Smooth muscle cell (in vitro differentiated cells): ENCODE measurements around the gene BLOC1S4. TPM values are rescaled to one million over a fixed set of nuclear protein-coding genes. Genes with fewer than 3 reads are reported as not detected.

Experiments
- DNase-seq: peaks from one replicate; lab custom pipeline; 2025; ENCODE audit not compliant: unreplicated experiment; lab: John Stamatoyannopoulos, UW
- H2AFZ ChIP-seq: fragments of 200-600 bp; sonication (generic); 2 replicates; pipeline ENCODE4 v1.6.0; 2016; ENCODE audit warnings: antibody characterized with exemption, low read depth, mild to moderate bottlenecking
- H3F3A ChIP-seq: fragments of 200-600 bp; sonication (generic); 2 replicates; pipeline ENCODE4 v1.6.0; 2017; ENCODE audit warnings: antibody characterized with exemption, low read depth
- H3K27ac ChIP-seq: fragments of 200-600 bp; sonication (generic); 2 replicates; pipeline ENCODE4 v1.5.1; 2016; ENCODE audit warnings: low read depth, mild to moderate bottlenecking
- H3K27me3 ChIP-seq: fragments of 200-600 bp; sonication (generic); 2 replicates; pipeline ENCODE4 v1.6.1; 2016; ENCODE audit warnings: low read depth, mild to moderate bottlenecking
- H3K36me3 ChIP-seq: fragments of 200-600 bp; sonication (generic); 2 replicates; pipeline ENCODE4 v1.5.1; 2016; ENCODE audit warnings: low read depth
- H3K4me1 ChIP-seq: fragments of 200-600 bp; sonication (generic); 2 replicates; pipeline ENCODE4 v1.5.1; 2016; ENCODE audit warnings: low read depth
- H3K4me2 ChIP-seq: fragments of 200-600 bp; sonication (generic); 2 replicates; pipeline ENCODE4 v1.6.0; 2016; ENCODE audit warnings: mild to moderate bottlenecking
- H3K4me3 ChIP-seq: fragments of 200-600 bp; sonication (generic); 2 replicates; pipeline ENCODE4 v1.5.1; 2016; ENCODE audit warnings: mild to moderate bottlenecking
- H3K79me2 ChIP-seq: fragments of 200-600 bp; sonication (generic); 2 replicates; pipeline ENCODE4 v1.6.0; 2016; ENCODE audit warnings: low read depth, mild to moderate bottlenecking
- H3K9ac ChIP-seq: fragments of 200-600 bp; sonication (generic); 2 replicates; pipeline ENCODE4 v1.6.0; 2016; ENCODE audit warnings: low read depth
- H3K9me3 ChIP-seq: fragments of 200-600 bp; sonication (generic); replicated peaks from 2 replicates; pipeline ENCODE4 v1.5.1; 2016; ENCODE audit warnings: low read depth
- H4K20me1 ChIP-seq: fragments of 200-600 bp; sonication (generic); 2 replicates; pipeline ENCODE4 v1.6.0; 2016; ENCODE audit warnings: low read depth
- CTCF ChIP-seq: fragments of 200-600 bp; sonication (generic); IDR thresholded peaks from 2 replicates; pipeline ENCODE4 v1.5.1; 2017; ENCODE audit warnings: borderline replicate concordance, mild to moderate bottlenecking, antibody characterized with exemption; ENCODE audit not compliant: insufficient read depth, poor library complexity, severe bottlenecking
- whole genome bisulfite sequencing: methylation state at CpG from one replicate; pipeline ENCODE4 v1.1.7; 2016; ENCODE audit warnings: low lambda C conversion rate; 5-methylcytosine and 5-hydroxymethylcytosine counted together
- polyA plus RNA-seq: library from polyadenylated mRNA; unstranded; fragments of >200 nt; fragmentation: Nextera tagmentation; extraction: Ambion mirVana; gene quantifications from 2 replicates; pipeline ENCODE4 v1.2.1, GENCODE V29; 2016
- total RNA-seq: library from RNA; depleted of rRNA; stranded (reverse); fragments of >200 nt; gene quantifications from 2 replicates; pipeline ENCODE4 v1.2.3, GENCODE V29; 2014

BLOC1S4 gene
- total and polyA plus RNA-seq, 2 experiments from 2014 or later: 21.8 to 41.8 TPM

- H3K27ac ChIP-seq: no peak overlapping the region
- TF ChIP-seq CTCF: no peak
- no peaks in the 10 kb centered on the region for H3F3A ChIP-seq
- WGBS: 68% methylated on average over 25 of the region's 25 CpGs
- H3K4me1 ChIP-seq: no peaks in the 10 kb centered on the region
- no peaks in the 10 kb centered on the region for H3K27me3 ChIP-seq
- no peak for DNase-seq
- H3K9ac ChIP-seq: no peak overlapping the region
- H2AFZ ChIP-seq: peak overlapping the region; percentile 54
- H3K36me3 ChIP-seq: no peaks in the 10 kb centered on the region
- H3K79me2 ChIP-seq: no peaks in the 10 kb centered on the region
- H4K20me1 ChIP-seq: no peaks in the 10 kb centered on the region
- peak overlapping the region; percentile 59 for H3K4me2 ChIP-seq
- H3K4me3 ChIP-seq: no peak overlapping the region
- no peaks in the 10 kb centered on the region for H3K9me3 ChIP-seq
These were observed 33.6 kb downstream of the BLOC1S4 start for GRCh38 chr4:6749340-6750171.

GRCh38 chr4:6750286-6751221 lies 34.6 kb downstream of the BLOC1S4 start:
- Histone ChIP-seq H3K27me3 (no peaks in the 10 kb centered on the region), H2AFZ (no peak overlapping the region), H3K9ac (no peak overlapping the region), H3F3A (no peaks in the 10 kb centered on the region), H3K79me2 (no peaks in the 10 kb centered on the region), H4K20me1 (no peaks in the 10 kb centered on the region), H3K4me2 (no peak overlapping the region), H3K27ac (no peak overlapping the region), H3K4me1 (no peaks in the 10 kb centered on the region), H3K4me3 (no peak overlapping the region), H3K9me3 (no peaks in the 10 kb centered on the region), H3K36me3 (no peaks in the 10 kb centered on the region)
- no peak for TF ChIP-seq CTCF
- DNase-seq: no peak
- 86% methylated on average over 20 of the region's 23 CpGs for WGBS

GRCh38 chr4:6751611-6752485 lies 35.9 kb downstream of the BLOC1S4 start:
- 83% methylated on average over 18 of the region's 18 CpGs for WGBS
- H3F3A ChIP-seq: no peaks in the 10 kb centered on the region
- no peaks in the 10 kb centered on the region for H3K27me3 ChIP-seq
- no peak overlapping the region for H3K4me3 ChIP-seq
- H3K4me2 ChIP-seq: no peak overlapping the region
- no peaks in the 10 kb centered on the region for H3K4me1 ChIP-seq
- H3K9me3 ChIP-seq: no peaks in the 10 kb centered on the region
- no peak overlapping the region for H3K27ac ChIP-seq
- no peak for DNase-seq
- H4K20me1 ChIP-seq: no peaks in the 10 kb centered on the region
- H3K9ac ChIP-seq: no peak overlapping the region
- no peak for TF ChIP-seq CTCF
- H2AFZ ChIP-seq: no peak overlapping the region
- no peaks in the 10 kb centered on the region for H3K36me3 ChIP-seq
- no peaks in the 10 kb centered on the region for H3K79me2 ChIP-seq
